GM18508 (cell line): ENCODE data around the gene SLC7A6OS.

Experiments used
- ATAC-seq: cut with Tn5 transposase; IDR thresholded peaks from one replicate; pipeline ENCODE4 v1.9.1; 2021; ENCODE audit warnings: moderate number of reproducible peaks; ENCODE audit not compliant: insufficient read depth, unreplicated experiment

The SLC7A6OS gene

DNA sequence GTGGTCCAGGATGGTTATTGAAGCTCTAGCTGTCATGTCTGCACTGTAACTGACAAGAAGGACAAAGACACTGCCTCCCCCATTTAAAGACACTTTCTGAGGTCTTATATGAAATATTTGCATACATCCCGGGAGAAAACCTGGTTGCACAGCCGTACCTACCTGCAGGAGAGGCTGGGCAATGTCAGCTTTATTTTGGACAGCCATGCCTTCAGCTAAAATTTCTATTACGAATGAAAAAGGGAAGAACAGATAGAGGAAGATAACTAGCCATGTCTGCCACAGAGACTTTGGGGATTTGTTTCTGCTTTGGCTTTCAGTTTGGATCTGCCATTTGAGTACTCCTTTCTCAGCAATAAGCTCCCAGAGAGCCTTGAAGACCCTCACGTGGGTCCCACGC, 27.4 kb downstream of the SLC7A6OS start:
- ATAC-seq = no peak

DNA sequence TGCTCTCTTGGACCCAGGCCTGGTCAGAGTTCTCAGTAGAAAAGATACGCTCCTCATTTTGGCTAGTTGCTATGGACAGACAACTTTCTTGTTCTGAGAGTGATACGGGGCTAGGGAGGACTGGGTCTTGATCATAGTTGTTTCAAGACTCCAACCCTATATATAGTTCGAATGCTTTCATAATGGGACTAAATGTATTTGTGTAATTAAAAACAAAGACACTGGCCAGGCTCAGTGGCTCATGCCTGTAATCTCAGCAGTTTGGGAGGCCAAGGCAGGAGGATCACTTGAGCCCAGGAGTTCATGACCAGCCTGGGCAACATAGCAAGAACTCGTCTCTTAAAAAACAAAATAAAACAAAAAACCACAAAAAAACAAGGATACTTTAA, 28.7 kb downstream of the SLC7A6OS start:
- no peak for ATAC-seq

DNA sequence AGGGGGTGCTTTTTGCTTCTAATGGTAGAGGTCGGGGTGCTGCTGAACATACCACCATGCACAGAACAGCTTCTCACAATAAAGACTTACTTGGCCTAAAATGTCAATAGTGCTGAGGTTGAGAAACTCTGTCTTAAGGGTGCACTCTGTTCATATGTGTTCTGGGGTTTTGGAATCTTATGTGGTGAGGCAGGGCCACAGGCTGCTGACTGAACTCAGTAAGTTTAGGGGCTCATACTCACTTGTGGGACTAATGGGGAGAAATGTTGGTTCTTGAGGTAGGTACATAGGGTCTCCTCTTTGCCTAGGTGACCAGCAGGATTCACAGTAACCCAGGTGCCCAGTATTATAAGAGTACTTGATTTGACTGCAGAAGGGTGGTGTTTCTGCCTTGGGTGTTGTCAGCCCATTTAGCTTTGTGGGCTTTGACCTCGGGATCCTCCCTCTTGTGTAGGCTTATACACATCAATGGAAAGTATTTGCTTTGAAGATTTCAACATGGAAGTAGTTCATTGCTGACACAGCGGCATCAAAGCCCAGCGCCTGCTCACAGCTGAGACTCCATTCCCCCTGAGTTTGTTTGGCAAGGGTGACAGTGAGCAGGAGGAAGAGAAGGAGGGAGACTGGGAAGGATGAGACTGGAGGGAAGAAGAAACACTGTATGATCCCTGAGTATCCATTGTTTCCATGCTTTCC, 29.2 kb downstream of the SLC7A6OS start:
- ATAC-seq = no peak

DNA sequence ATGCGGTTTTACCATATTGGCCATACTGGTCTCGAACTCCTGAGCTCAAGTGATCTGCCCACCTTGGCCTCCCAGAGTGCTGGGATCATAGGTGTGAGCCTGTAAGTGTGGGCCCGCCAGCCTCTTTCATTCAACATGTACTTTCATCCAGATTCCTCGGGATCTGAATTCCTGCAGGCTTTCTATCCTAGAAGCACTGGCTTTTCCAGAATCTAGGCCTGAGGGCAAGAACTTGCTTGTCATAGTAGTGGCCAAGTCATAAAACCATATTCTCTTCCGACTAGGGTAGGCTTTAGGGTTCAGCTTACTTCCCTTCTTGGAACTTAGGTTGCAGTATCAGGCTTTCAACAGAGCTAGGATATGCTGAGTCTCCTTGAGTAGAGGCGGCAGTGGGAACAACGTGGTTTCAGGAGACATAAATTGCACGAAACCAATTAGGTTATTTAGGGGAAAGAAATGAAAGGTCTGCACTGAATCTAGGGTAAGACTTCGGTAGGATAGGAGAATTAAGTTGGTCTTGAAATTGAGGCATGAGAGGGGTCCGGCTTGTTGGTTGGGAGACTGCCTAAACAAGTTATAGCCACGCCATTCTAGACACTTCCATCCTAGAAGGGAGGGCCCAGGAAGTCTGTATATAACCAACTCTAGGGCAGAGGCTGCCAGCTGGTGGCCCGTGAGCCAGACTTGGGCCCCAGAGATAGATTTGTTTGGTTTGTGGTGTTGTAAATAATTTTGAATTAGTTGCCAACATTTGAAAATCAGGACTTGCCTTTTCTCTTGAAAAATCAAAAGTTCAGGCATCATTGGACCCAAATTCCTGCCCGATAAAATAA, 30.8 kb downstream of the SLC7A6OS start:
- ATAC-seq = no peak

DNA sequence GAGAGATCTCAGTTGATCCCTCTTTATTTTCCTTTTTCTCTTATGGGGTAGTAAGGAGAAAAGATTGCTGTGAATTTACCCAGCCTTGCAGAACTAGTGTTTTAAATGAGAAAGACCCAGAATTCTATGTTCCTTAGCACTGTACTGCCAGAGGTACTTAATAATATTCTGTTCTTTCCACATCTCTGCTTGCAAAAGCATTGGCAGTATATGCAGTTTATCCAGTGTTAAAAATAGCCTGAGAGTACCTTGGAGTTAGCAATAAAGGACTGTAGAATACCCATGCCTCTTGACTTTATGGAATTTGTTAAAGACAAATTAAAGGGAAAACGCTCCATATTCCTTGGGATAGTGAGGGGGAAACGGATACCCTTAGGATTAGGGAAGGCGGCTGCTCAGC, 34.5 kb downstream of the SLC7A6OS start:
- ATAC-seq = no peak

DNA sequence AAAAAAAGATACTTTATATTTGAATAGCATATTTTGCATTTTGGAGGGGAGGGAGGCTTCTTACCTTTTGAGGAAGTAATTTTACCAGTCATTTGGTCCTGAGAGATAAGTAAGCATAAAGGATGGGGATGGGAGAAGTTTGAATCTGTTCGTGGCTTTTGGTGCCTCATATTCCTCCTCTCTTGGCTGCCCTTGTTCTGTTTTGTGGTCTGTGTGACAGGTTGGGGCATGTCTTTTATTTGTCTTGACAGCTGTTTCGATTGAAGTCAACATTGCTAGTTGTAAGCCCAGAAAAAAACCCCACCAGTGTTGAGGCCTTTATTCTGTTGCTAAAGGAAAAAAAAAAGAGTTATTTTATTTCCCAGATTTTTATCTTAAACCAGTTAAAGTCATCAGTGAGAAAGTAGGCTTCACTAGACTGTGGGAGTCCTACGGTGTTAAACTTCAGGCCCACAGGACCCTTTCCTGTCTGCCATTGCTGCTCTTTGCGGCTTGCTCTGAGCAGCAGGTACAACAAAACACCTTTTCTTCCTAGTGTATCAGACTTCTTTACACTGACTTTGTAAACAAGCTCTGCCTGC, 35.0 kb downstream of the SLC7A6OS start:
- ATAC-seq = no peak

DNA sequence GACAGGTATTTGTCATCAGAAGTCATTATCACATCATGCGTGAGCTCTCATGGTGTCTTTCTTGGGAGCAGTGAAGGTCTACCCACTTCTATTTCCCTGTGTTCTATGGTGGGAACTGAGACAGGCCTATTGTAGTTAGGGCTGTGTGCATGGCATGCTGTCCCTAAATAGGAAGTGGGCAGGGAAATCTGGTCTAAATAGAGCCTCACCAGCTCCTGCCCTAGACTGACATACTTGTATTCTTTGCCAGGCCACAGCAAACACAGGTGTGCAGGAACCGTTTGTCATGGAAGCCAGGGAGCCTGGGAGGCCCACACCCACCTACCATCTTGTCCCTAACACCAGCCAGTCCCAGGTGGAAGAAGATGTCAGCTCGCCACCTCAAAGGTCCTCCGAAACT, 36.3 kb downstream of the SLC7A6OS start:
- ATAC-seq = no peak

DNA sequence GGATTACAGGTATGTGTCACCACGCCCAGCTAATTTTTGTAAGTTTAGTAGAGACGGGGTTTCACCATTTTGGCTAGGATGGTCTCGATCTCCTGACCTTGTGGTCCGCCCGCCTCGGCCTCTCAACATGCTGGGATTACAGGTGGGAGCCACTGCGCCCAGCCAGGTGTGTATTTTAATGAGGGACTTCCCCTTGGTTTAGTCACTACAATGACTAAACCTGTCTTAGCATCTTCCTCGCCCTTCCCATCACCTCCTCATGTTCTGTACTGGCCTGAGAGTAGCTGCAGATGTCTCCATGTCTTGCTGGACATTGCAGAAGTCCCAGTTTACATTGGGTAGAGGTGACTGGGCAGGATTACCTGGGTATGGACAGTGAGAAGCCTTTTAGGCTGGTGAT, 36.9 kb downstream of the SLC7A6OS start:
- no peak for ATAC-seq

DNA sequence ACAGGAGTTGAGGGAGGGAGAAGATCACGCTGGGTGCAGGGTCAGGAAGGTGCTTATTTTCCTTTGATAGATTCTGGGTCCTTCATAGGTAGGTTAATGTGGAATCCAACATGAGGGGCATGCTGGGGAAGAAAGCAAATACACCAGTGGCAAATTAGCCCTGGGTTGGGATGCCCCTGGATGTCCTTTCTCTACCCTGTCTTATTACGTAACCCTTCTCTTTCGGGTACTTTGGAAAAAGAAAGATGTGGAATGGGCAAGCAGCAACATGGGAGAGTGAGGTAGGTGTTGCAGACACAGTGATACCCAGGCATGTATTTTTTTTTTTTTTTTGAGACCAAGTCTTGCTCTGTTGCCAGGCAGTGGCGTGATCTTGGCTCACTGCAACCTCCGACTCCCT, 37.3 kb downstream of the SLC7A6OS start:
- no peak for ATAC-seq

DNA sequence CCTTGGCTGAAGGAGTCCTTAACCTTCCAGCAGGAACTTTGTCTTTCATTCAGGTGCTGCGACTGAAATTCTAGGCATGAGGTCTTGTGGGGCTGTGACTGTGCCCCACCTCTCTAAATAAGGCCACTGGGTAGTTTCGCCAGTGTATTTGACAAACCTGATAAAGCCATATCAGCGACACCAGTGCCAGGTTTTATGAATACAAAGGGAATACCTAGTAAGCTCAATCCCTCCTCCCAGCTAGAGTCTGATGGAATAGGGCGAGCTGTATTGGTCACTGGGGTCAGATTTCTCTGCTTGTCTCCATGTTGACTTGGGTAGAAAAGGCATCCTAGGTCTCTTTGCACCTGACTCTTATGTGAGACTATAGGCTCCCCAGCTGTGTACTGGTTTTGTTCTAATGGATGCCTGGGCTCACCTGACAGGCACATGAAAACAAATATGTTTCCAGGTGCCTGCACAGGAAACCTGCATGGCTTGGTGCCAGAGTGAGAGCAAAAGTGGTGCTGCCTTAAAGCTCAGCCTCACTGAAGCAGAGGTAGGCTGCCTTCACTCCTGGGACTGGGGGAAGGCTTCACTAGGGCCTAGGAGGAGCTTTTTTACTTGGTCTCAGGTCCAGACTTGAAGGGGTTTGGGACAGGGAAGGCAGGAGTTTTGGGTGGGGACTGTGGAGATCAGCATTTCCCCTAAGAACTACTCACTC, 38.1 kb downstream of the SLC7A6OS start:
- ATAC-seq = no peak

DNA sequence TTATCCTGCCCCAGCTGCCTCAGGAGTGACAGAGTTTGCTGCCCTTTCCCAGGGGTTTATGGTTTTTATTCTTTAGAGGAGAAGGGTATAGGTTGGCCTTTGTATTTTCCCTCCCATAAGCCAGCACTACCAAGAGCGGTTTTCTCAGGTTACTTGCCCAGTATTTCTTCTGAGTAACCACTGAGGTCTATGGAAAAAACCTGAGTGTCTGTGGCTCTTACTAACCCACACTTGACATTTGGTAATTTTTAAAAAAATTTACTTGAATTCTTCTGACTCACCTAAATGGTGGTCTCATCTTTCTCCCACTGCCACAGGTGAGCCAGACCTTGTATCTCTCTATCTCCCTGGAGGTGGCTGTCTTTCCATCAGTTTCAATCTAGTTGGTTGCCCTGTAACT, 40.4 kb downstream of the SLC7A6OS start:
- no peak for ATAC-seq

DNA sequence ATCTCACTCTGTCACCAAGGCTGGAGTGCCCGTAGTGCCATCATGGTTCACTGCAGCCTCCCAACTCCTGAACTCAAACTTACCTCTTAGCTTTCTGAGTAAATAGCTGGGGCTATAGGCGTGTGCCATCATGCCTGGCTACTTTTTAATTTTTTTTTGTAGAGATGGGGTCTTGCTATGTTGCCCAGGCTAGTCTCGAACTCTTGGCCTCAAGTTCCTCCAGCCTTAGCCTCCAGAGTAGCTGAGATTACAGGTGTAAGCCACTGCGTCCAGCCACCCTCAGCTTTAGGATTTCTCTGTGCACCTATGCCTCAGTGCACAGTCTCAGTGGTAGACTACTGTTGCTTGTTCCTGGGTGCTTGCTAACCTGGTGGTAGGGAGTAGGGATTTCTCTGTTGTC, 41.0 kb downstream of the SLC7A6OS start:
- ATAC-seq = no peak

DNA sequence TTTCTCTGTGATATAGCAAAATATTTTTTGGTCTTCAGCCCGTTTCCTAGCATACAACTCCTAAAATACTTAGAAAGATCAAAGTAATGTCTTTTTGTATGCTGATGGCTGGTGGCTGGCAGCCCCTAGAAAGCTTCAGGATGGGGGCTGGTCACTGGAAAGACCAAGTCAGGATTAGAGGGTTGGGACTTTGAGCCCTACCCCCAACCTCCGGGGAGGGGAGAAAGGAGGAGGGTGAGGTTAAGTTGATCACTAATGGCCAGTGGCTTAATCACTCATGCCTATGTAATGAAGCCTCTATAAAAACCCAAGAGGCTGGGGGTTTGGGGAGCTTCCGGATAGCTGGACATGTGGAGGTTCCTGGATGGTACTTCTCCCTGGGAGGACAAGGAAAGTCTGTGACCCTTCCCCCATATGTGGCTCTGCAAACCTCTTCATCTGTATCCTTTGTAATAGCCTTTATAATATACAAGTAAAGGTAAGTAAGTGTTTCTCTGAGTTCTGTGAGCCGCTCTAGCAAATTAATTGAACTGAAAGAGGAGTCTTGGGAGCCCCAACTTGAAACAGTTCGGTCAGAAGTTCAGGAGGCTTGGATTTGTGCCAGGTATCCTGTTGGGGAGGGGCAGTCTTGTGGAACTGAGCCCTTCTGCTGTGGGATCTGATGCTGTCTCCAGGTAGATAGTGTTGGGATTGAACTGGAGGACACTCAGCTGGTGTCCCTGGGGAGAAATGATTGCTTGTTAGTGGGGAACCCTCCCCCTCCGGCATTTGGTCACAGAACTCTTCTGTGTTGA, 42.9 kb downstream of the SLC7A6OS start:
- no peak for ATAC-seq

DNA sequence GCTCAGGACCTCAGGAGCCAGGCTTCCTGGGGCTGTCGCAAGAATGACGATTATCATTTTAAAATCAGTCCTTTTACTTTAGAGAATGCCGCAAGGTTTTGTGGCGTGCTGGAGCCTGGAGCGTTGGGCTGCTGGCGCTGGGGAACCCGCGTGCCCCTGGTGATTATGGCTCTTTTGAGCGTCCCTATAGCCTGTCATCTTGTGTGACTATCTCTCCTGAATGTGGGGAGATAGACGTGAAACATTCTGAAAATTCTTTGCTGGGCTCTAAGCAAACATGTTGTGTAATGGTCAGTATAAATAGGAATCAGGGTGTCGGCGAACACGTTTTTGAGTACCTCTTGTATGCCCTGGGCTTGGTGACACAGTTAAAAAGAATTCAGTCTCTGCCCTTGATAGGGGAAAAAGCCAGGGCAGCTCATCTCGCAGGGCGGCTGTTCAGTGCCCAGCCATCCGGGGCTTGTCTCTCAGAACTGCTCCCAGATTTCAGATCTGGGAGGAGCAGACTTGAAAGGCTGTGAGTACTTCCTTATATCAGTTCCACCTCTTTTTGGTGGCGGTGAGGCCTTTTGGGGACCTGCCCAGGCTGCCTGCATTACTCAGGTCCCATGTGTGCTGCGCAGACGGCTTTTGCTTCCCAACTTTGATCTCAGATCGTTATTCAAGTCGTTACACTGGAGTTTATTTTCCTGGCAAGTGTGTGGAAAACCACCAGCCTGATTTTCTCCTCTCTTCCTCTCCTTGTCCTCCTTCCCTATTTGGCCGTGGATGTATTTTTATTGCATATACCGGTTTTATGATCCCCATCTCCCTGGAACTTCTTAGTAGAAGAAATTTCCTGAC, 45.4 kb downstream of the SLC7A6OS start:
- no peak for ATAC-seq

DNA sequence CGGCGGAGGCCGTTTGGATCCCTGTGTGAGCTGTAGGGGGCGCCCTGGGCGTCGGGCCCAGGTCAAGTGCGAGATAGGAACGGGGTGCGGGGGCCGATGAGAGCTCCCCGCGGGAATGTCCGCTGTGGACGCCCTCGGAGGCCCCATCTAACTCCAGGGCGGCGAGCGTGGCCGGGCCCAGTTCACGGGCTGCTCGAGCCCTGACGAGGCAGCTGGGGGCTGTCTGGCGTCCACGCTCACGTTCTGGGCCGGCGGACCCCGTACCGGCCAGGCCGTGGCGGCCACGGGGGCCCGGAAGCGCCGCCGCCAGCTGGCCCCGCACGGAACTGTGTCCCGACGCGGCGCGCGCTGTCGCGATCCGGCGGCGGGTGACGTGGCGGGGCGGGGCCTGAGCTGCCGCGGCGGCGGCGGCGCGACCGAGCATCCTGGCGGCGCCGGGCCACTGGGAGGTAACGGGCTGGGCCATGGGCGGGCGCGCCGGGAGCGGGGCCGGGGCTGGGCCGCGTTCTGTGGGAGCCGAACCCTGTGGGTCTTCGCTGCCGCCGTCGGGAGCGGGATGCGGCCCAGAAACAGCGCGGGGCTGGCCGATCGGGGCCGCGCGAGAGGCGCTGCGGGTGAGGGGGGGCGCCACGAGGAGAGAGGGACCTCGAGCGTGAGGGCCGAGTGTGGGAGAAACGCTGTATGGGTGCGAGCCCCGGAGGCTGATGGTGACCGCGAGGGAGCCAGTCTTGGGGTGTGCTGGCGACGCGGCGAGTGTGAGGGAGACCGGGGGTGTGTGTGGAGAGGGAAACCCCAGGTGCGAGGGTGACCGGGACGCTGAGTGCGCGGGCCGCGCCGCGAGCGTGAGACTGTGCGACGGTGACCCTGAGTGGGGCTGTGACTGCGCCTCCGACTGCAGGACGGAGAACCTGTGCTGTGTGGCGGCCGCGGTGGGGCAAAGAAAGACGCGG, 46.3 kb downstream of the SLC7A6OS start, which contains the start of gene SLC7A6:
Gene SLC7A6, plus strand, starts transcription at position 399 of the 950 bp plus-strand sequence. CDS start 10,201 bp downstream, outside the sequence.
- no peak for ATAC-seq

DNA sequence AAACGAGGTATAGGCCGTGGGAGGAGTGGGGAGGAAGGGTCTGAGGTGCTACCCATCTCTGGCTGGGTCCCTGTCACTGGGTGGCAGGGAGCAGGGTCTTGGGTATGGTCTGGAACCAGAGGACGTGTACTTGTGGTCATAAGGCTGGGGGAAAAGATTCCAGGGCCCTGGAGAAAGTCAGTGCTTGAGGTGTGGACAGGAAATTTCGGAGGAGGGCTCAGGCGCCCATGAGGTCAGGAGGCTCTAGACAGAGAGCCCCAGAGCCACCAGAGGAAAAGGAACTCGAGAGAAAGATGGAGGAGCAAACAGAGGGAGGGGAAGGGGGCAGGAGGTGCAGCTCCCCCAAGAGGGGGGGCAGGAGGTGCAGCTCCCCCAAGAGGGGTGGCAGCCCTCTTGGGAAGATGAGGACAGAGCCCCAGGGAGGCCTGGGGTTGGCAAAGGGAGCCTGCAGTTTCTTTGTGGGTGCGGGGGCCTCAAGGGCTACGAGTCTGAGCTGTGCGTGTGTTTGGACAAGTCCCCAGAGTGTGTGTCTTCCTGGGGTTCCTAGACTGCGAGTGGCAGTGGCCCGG, 47.1 kb downstream of the SLC7A6OS start:
- no peak for ATAC-seq

DNA sequence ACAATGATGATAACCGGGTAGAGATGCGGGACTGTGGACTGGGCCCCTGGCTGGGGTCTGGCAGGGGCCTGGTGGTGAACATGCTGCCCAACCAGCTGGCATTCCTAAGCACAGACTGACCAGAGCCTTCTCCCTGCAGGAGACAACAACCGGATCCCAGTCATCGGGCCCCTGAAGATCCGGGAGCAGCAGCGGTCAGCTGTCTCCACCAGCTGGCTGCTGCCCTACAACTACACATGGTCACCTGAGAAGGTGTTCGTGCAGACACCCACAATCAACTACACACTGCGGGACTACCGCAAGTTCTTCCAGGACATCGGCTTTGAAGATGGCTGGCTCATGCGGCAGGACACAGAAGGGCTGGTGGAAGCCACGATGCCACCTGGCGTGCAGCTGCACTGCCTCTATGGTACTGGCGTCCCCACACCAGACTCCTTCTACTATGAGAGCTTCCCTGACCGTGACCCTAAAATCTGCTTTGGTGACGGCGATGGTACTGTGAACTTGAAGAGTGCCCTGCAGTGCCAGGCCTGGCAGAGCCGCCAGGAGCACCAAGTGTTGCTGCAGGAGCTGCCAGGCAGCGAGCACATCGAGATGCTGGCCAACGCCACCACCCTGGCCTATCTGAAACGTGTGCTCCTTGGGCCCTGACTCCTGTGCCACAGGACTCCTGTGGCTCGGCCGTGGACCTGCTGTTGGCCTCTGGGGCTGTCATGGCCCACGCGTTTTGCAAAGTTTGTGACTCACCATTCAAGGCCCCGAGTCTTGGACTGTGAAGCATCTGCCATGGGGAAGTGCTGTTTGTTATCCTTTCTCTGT, 51.5 kb downstream of the SLC7A6OS start:
- no peak for ATAC-seq
